ENCODE measurements around the gene CST4.
A peak's percentile ranks its signal among the peaks of the same experiment; 100 is the strongest.
"Not testable (repeated sequence)": the region's sequence is repeated elsewhere in the genome, so short reads cannot be mapped to it uniquely, and the experiment has no call there.

The CST4 gene

GRCh38 chr20:23659610-23659988, 29.2 kb downstream of the CST4 start:
- not testable (repeated sequence) for DNase-seq

GRCh38 chr20:23658989-23659609, 29.7 kb downstream of the CST4 start:
- no peak for DNase-seq

GRCh38 chr20:23658336-23658735, 30.5 kb downstream of the CST4 start:
- DNase-seq = no peak

- DNase-seq = no peak
Measured at GRCh38 chr20:23657202-23657601, 31.6 kb downstream of the CST4 start.

GRCh38 chr20:23656372-23656771, 32.5 kb downstream of the CST4 start:
- DNase-seq = no peak

GRCh38 chr20:23655491-23656211, 33.2 kb downstream of the CST4 start:
- peak in 1 of 2 donors; percentile 52 for DNase-seq

- DNase-seq = no peak
Measured at GRCh38 chr20:23654717-23655116, 34.1 kb downstream of the CST4 start.

GRCh38 chr20:23654000-23654399, 34.8 kb downstream of the CST4 start:
- DNase-seq = no peak

GRCh38 chr20:23653400-23653938, 35.4 kb downstream of the CST4 start:
- no peak for DNase-seq

GRCh38 chr20:23652926-23653325, 35.9 kb downstream of the CST4 start:
- DNase-seq = no peak

- DNase-seq = no peak
Measured at GRCh38 chr20:23652371-23652770, 36.5 kb downstream of the CST4 start.

- DNase-seq = no peak
Measured at GRCh38 chr20:23651117-23651516, 37.7 kb downstream of the CST4 start.

GRCh38 chr20:23649830-23650417, 38.9 kb downstream of the CST4 start:
- DNase-seq = no peak

GRCh38 chr20:23649242-23649641, 39.6 kb downstream of the CST4 start:
- DNase-seq = no peak

GRCh38 chr20:23647346-23647745, 41.5 kb downstream of the CST4 start:
- no peak for DNase-seq

- DNase-seq = no peak
Measured at GRCh38 chr20:23646106-23646873, 42.5 kb downstream of the CST4 start.

- no peak for DNase-seq
Measured at GRCh38 chr20:23645575-23645974, 43.3 kb downstream of the CST4 start.

- no peak for DNase-seq
Measured at GRCh38 chr20:23644164-23644563, 44.7 kb downstream of the CST4 start.

GRCh38 chr20:23643659-23644058, 45.2 kb downstream of the CST4 start:
- no peak for DNase-seq

GRCh38 chr20:23641936-23642751, 46.7 kb downstream of the CST4 start:
- DNase-seq = peak in 1 of 2 donors; percentile 21

GRCh38 chr20:23640671-23641667, 47.9 kb downstream of the CST4 start:
- DNase-seq = no peak
